HG03039 (cell line): ENCODE measurements around the gene BCL2L15.
"Not testable (repeated sequence)": the region's sequence is repeated elsewhere in the genome, so short reads cannot be mapped to it uniquely, and the experiment has no call there.

ENCODE experiments used
- ATAC-seq: cut with Tn5 transposase; IDR thresholded peaks from one replicate; pipeline ENCODE4 v1.9.1; 2021; ENCODE audit warnings: mild to moderate bottlenecking, moderate library complexity; ENCODE audit not compliant: unreplicated experiment

BCL2L15 gene

DNA sequence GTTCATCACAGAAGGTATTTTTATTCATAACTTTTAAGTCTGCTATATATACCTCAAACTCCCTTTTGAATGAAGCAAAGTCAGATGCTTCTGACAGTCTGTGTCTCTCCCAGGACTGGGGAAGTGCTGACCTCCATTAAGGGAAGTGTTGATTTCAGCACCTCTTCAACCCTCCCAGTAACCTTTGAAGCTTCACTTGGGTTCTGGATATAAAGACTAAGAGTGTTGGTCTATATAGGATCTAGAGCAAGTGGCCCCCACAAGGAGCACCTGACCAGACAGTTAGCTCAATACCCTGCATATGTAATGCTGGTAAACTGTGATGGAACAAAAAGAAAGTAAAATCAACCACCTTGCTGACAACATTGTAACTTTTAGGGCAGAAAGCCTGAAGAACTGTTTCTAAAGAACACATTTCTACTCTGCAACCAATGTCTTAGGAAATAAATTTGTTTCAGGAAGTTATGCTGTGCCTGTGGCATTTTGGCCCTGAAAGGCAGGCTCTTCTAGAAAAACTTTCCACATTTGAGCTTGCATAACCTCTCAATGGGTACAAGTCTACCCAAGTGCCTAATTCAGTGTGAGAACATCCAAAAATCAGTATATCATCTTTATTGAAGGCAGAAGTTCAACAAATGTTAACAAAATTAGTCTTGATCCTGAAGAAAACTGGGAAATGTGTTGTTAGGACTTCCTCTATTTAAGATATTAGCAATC is 15.0 kb downstream of the BCL2L15 start:
- ATAC-seq = peak; percentile 9

DNA sequence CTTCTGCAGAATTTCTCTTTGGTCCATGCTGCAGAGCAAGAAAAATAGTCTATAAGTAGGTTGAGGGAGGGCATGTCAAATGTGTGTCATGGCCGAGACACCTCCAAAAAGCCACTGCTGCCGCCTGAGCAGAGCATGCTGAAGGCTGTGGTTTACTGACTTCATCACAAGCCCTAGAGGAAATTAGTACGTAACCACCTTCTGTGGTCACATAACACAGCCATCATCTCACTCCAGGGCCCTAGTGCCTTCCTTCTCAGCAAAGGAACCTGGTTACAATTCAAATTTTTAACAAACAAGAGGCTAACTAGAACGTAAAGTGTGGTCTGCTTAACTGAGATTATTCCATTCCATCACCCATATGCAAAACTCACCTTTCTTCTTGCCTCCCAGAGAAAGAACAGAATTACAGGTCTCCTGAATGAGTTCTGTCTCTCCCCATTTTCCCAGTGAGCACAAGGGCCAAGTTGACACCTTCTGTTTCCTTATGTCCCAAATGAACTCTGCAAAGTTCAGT is 15.7 kb downstream of the BCL2L15 start, which contains the start of gene PTPN22:
TSS of gene PTPN22 (minus strand) at position 116 of the 517 bp plus-strand sequence.
- ATAC-seq = peak; percentile 87

DNA sequence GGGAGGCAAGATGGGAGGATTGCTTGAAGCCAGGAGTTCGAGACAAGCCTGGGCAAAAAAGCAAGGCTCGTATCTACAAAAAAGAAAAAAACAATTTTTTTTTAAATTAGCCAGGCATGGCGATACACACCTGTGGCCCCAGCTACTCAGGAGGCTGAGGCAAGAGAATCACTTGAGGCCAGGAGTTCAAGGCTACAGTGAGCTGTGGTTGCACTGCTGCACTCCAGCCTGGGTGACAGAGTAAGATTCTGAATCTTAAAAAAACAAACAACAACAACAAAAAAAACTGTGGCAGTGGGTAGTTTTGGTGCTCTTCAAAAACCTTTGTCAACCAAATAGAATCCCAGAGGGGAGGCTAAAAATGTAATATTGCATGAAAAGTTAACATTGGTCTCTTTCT is 16.6 kb downstream of the BCL2L15 start:
- no peak for ATAC-seq

DNA sequence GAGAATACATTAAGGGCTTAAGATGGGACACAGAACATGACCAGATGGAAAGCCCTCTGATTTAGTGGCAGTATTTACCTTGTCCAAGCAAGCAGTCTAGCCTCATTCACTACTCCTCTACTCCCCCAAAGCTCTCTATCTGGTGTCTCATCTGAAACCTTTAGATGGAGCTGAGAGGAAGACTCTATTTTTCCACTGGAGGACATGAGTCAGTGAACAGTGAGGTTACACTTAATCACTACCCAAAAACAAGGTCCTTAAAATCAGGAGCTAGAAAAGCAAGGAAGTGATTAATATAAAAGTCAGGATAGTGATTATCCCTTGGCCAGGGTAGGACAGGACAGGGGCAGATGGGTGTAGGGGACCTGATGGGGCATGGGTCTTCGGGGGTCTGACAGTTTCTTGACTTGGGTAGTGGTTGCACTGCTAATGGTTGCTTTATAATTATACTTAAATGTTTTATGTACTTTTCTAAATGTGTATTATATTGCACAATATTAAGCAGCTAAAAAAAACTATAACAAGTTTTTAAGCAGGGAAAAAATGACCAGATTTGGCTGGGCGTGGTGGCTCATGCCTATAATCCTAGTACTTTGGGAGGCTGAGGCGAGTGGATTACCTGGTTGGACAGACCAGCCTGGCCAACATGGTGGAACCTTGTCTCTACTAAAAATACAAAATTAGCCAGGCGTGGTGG is 18.8 kb downstream of the BCL2L15 start:
- no peak for ATAC-seq

DNA sequence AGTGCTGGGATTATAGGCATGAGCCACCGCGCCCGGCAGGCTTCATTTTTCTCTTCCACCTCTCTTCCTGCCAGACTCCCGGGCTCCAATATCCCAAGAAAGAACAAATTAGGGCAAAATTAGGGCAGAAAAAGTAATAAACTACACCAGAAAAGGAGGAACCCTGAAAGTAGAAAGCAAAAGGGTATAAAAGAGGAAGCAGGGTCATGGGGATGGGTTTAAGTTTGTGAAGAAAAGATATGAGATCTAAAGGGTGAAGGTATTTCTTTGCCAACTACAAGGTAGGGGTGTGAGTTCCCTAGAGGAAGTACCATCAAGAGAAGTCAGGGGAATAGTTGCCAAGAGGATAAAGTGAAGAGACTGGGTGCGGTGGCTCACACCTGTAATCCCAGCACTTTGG is 25.7 kb downstream of the BCL2L15 start:
- no peak for ATAC-seq

GRCh38 chr1:113860891-113861290 is 26.5 kb downstream of the BCL2L15 start:
- no peak for ATAC-seq

- ATAC-seq = peak; percentile 89
Measured at GRCh38 chr1:113859478-113860175, 27.8 kb downstream of the BCL2L15 start.

- ATAC-seq = no peak
Measured at GRCh38 chr1:113858982-113859381, 28.4 kb downstream of the BCL2L15 start.

GRCh38 chr1:113858418-113858817 is 29.0 kb downstream of the BCL2L15 start:
- ATAC-seq = no peak

DNA sequence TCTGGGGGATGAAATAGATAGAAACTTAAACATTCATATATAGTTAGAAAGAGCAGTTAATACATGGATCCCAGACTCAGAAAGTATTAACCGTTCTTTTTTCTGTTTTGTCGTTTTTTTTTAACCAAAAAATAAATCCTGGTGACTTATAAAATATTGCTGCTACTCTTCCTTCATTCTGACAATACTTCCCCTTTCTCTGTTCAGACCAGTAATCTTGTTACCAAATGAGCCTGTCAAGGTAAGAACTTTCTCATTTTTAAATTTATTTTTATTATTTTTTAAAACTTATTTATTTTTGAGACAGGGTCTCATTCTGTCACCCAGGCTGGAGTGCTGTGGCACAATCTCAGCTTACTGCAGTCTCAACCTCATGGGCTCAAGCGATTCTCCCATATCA is 29.6 kb downstream of the BCL2L15 start:
- ATAC-seq = no peak

- no peak for ATAC-seq
Measured at GRCh38 chr1:113856401-113856790, 31.0 kb downstream of the BCL2L15 start.

DNA sequence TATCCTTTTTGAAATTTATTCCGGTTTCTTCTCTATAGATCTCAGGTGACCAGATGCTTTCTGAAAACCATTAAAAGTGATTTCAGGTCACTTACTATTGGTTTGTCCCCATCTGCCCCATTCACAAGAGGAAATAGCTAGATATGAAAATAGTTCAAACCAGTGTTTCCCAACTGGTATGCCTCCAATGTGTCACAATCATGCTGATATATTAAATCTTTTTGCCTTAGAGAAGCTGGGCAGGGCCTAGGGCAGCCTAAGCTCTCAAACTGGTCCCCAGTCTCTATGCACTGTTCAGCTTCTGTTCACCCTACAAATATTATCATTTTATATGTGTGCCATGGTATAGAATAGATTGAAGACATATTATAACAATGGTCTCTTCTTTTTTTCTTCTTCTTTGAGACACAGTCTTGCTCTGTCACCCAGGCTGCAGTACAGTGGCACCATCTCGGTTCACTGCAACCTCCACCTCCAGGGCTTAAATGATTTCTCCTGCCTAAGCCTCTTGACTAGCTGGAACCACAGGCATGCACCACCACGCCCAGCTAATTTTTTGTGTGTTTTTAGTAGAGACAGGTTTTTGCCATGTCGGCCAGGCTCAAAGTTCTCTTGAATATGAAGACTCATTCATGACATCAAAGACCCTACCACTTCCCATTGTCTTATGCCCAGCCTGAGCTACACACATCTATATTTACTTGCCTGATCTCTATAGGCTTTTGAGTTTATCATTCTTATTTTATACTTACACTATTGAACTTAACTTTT is 31.6 kb downstream of the BCL2L15 start:
- ATAC-seq = no peak

- ATAC-seq = no peak
Measured at GRCh38 chr1:113854234-113854633, 33.1 kb downstream of the BCL2L15 start.

- not testable (repeated sequence) for ATAC-seq
Measured at GRCh38 chr1:113852694-113853093, 34.7 kb downstream of the BCL2L15 start.

DNA sequence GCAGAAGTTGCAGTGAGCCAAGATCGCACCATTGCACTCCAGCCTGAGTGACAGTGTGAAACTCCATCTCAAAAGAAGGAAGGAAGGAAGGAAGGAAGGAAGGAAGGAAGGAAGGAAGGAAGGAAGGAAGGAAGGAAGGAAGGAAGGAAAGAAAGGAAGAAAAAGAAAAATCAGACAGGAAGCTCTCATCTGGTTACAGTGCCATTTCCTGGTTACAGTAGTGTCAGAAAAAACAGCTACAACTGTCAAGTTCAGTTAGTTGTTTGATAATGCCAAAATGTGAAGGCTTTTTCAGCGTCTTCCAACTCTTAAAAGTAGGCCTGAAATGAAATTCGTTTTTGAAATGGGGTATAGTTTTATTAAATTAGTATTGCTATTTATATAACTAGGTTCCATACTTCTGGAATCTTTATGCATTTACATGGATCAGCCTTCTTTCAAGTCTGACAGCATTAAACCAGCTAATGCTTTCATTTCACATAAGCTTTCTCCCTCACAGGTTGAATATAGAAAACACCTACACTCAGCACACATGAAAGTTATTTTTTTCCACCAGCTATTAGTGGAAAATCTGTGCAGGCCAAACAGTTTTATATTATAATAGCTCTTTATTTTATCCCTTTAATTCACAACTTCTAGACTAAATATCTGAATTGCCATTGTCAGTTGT is 37.1 kb downstream of the BCL2L15 start:
- ATAC-seq = no peak

- no peak for ATAC-seq
Measured at GRCh38 chr1:113849072-113849471, 38.3 kb downstream of the BCL2L15 start.

GRCh38 chr1:113846391-113847035 is 40.9 kb downstream of the BCL2L15 start:
- ATAC-seq = no peak

GRCh38 chr1:113836534-113836933 is 50.8 kb downstream of the BCL2L15 start:
- ATAC-seq = no peak

GRCh38 chr1:113835686-113836290 is 51.6 kb downstream of the BCL2L15 start:
- no peak for ATAC-seq
